ENCODE results near the gene MAML3. TPM values are rescaled to one million over a fixed set of nuclear protein-coding genes. Genes with fewer than 3 reads are reported as not detected.

The MAML3 gene
- polyA plus RNA-seq, 6 donors from 2014 or later, result 0.37 to 2.7 (median 1.1) TPM

- H3K4me3 Mint-ChIP-seq, result peak overlapping the region in 1 of 8 donors; percentile 5
- no peak for ATAC-seq (ENCODE audit: low read depth in 2 of 2)
Observed at GRCh38 chr4:140069066-140069465, 84.9 kb downstream of the MAML3 start.

GRCh38 chr4:140068271-140068670 is 85.7 kb downstream of the MAML3 start:
- H3K9me3 Mint-ChIP-seq, result no peaks in the 10 kb centered on the region
- DNase-seq (no peak), ATAC-seq (ENCODE audit: low read depth in 2 of 2) (no peak)
- H3K27ac Mint-ChIP-seq, result peak overlapping the region in 1 of 6 donors; percentile 24
- peaks cover 0 to 8% (median 0%) of the 10 kb centered on the region in 3 donors for H3K27me3 Mint-ChIP-seq
- H3K36me3 Mint-ChIP-seq, result no peaks in the 10 kb centered on the region
- H3K4me1 Mint-ChIP-seq, result peaks cover 27 to 30% (median 27%) of the 10 kb centered on the region in 3 donors
- no peak overlapping the region for H3K4me3 Mint-ChIP-seq

More at GRCh38 chr4:140069066-140069465, 84.9 kb downstream of the MAML3 start:
- Mint-ChIP-seq H3K36me3 (no peaks in the 10 kb centered on the region), H3K27me3 (peaks cover 0 to 8% (median 0%) of the 10 kb centered on the region in 3 donors), H3K9me3 (no peaks in the 10 kb centered on the region), H3K27ac (no peak overlapping the region), H3K4me1 (peaks cover 27 to 30% (median 27%) of the 10 kb centered on the region in 3 donors)
- DNase-seq, result no peak

GRCh38 chr4:140066031-140066930 is 87.7 kb downstream of the MAML3 start:
- Mint-ChIP-seq H3K9me3 (no peaks in the 10 kb centered on the region), H3K36me3 (no peaks in the 10 kb centered on the region), H3K4me1 (peaks cover 13 to 19% (median 17%) of the 10 kb centered on the region in 3 donors), H3K4me3 (no peak overlapping the region), H3K27me3 (peaks cover 0 to 8% (median 0%) of the 10 kb centered on the region in 3 donors), H3K27ac (peak overlapping the region in 1 of 6 donors; percentile 54)
- DNase-seq (no peak), ATAC-seq (ENCODE audit: low read depth in 2 of 2) (no peak)

- Mint-ChIP-seq H3K27me3 (peaks cover 0 to 8% (median 0%) of the 10 kb centered on the region in 3 donors), H3K9me3 (no peaks in the 10 kb centered on the region), H3K4me3 (no peak overlapping the region), H3K36me3 (no peaks in the 10 kb centered on the region), H3K4me1 (peaks cover 5 to 10% (median 9%) of the 10 kb centered on the region in 3 donors), H3K27ac (no peak overlapping the region)
- ATAC-seq (ENCODE audit: low read depth in 2 of 2), result no peak
- no peak for DNase-seq
Observed at GRCh38 chr4:140065393-140065792, 88.6 kb downstream of the MAML3 start.

- Mint-ChIP-seq H3K4me3 (no peak overlapping the region), H3K36me3 (no peaks in the 10 kb centered on the region), H3K27ac (no peak overlapping the region), H3K4me1 (peaks cover 7 to 11% (median 8%) of the 10 kb centered on the region in 3 donors), H3K27me3 (no peaks in the 10 kb centered on the region), H3K9me3 (no peaks in the 10 kb centered on the region)
- DNase-seq, result no peak
- ATAC-seq (ENCODE audit: low read depth in 2 of 2), result no peak
Observed at GRCh38 chr4:140061659-140062289, 92.2 kb downstream of the MAML3 start.

GRCh38 chr4:140061194-140061593 is 92.8 kb downstream of the MAML3 start:
- peaks cover 7 to 15% (median 10%) of the 10 kb centered on the region in 3 donors for H3K4me1 Mint-ChIP-seq
- no peaks in the 10 kb centered on the region for H3K27me3 Mint-ChIP-seq
- H3K36me3 Mint-ChIP-seq, result no peaks in the 10 kb centered on the region
- H3K27ac Mint-ChIP-seq, result no peak overlapping the region
- H3K4me3 Mint-ChIP-seq, result no peak overlapping the region
- no peak for DNase-seq
- H3K9me3 Mint-ChIP-seq, result no peaks in the 10 kb centered on the region
- ATAC-seq (ENCODE audit: low read depth in 2 of 2), result no peak

GRCh38 chr4:140059159-140059558 is 94.8 kb downstream of the MAML3 start:
- Mint-ChIP-seq H3K36me3 (no peaks in the 10 kb centered on the region), H3K27me3 (no peaks in the 10 kb centered on the region), H3K9me3 (no peaks in the 10 kb centered on the region), H3K27ac (no peak overlapping the region), H3K4me1 (peaks cover 21 to 36% (median 24%) of the 10 kb centered on the region in 3 donors), H3K4me3 (no peak overlapping the region)
- no peak for ATAC-seq (ENCODE audit: low read depth in 2 of 2)
- DNase-seq, result no peak

- H3K27me3 Mint-ChIP-seq, result no peaks in the 10 kb centered on the region
- H3K4me1 Mint-ChIP-seq, result peaks cover 26 to 50% (median 34%) of the 10 kb centered on the region in 3 donors
- no peaks in the 10 kb centered on the region for H3K36me3 Mint-ChIP-seq
- peak overlapping the region; percentile 4 to 92 (median 54) for H3K4me3 Mint-ChIP-seq
- ATAC-seq (ENCODE audit: low read depth in 2 of 2) (peak; percentile 64 to 69), DNase-seq (peak; percentile 48)
- H3K9me3 Mint-ChIP-seq, result no peaks in the 10 kb centered on the region
- H3K27ac Mint-ChIP-seq, result peak overlapping the region in 5 of 6 donors; percentile 1 to 90 (median 62)
Observed at GRCh38 chr4:140057701-140058100, 96.3 kb downstream of the MAML3 start.

GRCh38 chr4:140056015-140056414 is 98.0 kb downstream of the MAML3 start:
- no peaks in the 10 kb centered on the region for H3K9me3 Mint-ChIP-seq
- no peaks in the 10 kb centered on the region for H3K36me3 Mint-ChIP-seq
- peak overlapping the region; percentile 17 to 95 (median 60) for H3K27ac Mint-ChIP-seq
- peaks cover 26 to 57% (median 34%) of the 10 kb centered on the region in 3 donors for H3K4me1 Mint-ChIP-seq
- DNase-seq (no peak), ATAC-seq (ENCODE audit: low read depth in 2 of 2) (no peak)
- peak overlapping the region in 1 of 8 donors; percentile 4 for H3K4me3 Mint-ChIP-seq
- no peaks in the 10 kb centered on the region for H3K27me3 Mint-ChIP-seq

GRCh38 chr4:140054861-140055260 is 99.1 kb downstream of the MAML3 start:
- no peak for ATAC-seq (ENCODE audit: low read depth in 2 of 2)

GRCh38 chr4:140053185-140053584 is 100.8 kb downstream of the MAML3 start:
- H3K27ac Mint-ChIP-seq, result peak overlapping the region in 5 of 6 donors; percentile 93 to 98 (median 96)

More at GRCh38 chr4:140054861-140055260, 99.1 kb downstream of the MAML3 start:
- no peaks in the 10 kb centered on the region for H3K9me3 Mint-ChIP-seq
- H3K4me3 Mint-ChIP-seq, result peak overlapping the region; percentile 53 to 96 (median 79)
- peaks cover 26 to 60% (median 34%) of the 10 kb centered on the region in 3 donors for H3K4me1 Mint-ChIP-seq
- H3K27ac Mint-ChIP-seq, result peak overlapping the region; percentile 75 to 98 (median 96)
- H3K36me3 Mint-ChIP-seq, result no peaks in the 10 kb centered on the region
- no peak for DNase-seq
- no peaks in the 10 kb centered on the region for H3K27me3 Mint-ChIP-seq

GRCh38 chr4:140052050-140052449 is 101.9 kb downstream of the MAML3 start:
- H3K27me3 Mint-ChIP-seq, result peaks cover 0 to 3% (median 0%) of the 10 kb centered on the region in 3 donors
- no peaks in the 10 kb centered on the region for H3K9me3 Mint-ChIP-seq
- peak overlapping the region in 1 of 6 donors; percentile 38 for H3K27ac Mint-ChIP-seq
- DNase-seq, result no peak
- H3K36me3 Mint-ChIP-seq, result no peaks in the 10 kb centered on the region
- no peak for ATAC-seq (ENCODE audit: low read depth in 2 of 2)
- H3K4me3 Mint-ChIP-seq, result no peak overlapping the region
- H3K4me1 Mint-ChIP-seq, result peaks cover 29 to 65% (median 43%) of the 10 kb centered on the region in 3 donors

More at GRCh38 chr4:140053185-140053584, 100.8 kb downstream of the MAML3 start:
- Mint-ChIP-seq H3K27me3 (peaks cover 0 to 3% (median 0%) of the 10 kb centered on the region in 3 donors), H3K4me3 (peak overlapping the region in 1 of 8 donors; percentile 53), H3K4me1 (peaks cover 34 to 71% (median 46%) of the 10 kb centered on the region in 3 donors), H3K36me3 (no peaks in the 10 kb centered on the region), H3K9me3 (no peaks in the 10 kb centered on the region)
- DNase-seq (no peak), ATAC-seq (ENCODE audit: low read depth in 2 of 2) (no peak)

GRCh38 chr4:140049849-140050637 is 103.9 kb downstream of the MAML3 start:
- ATAC-seq (ENCODE audit: low read depth in 2 of 2) (no peak), DNase-seq (no peak)
- H3K27me3 Mint-ChIP-seq, result peaks cover 0 to 3% (median 0%) of the 10 kb centered on the region in 3 donors
- H3K36me3 Mint-ChIP-seq, result no peaks in the 10 kb centered on the region
- peak overlapping the region in 6 of 8 donors; percentile 60 to 92 (median 84) for H3K4me3 Mint-ChIP-seq
- H3K9me3 Mint-ChIP-seq, result no peaks in the 10 kb centered on the region
- H3K27ac Mint-ChIP-seq, result peak overlapping the region in 4 of 6 donors; percentile 35 to 97 (median 74)
- H3K4me1 Mint-ChIP-seq, result peaks cover 21 to 46% (median 36%) of the 10 kb centered on the region in 3 donors
